Jurkat, Clone E6-1 (cell line): ENCODE data around the gene SUCLG1.
"Not testable (repeated sequence)": the region's sequence is repeated elsewhere in the genome, so short reads cannot be mapped to it uniquely, and the experiment has no call there.

ENCODE experiments used
- DNase-seq: peaks from one replicate; pipeline ENCODE4 v3.0.0-alpha.2; 2011; ENCODE audit warnings: low read depth, low spot score
- H3K4me3 ChIP-seq: 2 replicates; pipeline ENCODE4 v1.5.1; 2011; ENCODE audit warnings: mild to moderate bottlenecking, low read length, control low read depth, moderate library complexity

Gene SUCLG1

GRCh38 chr2:84472856-84473565 lies 13.9 kb upstream of the SUCLG1 start:
- DNase-seq: no peak
- H3K4me3 ChIP-seq: no peak overlapping the region

GRCh38 chr2:84472423-84472822 lies 13.3 kb upstream of the SUCLG1 start:
- H3K4me3 ChIP-seq, DNase-seq: not testable (repeated sequence)

DNA sequence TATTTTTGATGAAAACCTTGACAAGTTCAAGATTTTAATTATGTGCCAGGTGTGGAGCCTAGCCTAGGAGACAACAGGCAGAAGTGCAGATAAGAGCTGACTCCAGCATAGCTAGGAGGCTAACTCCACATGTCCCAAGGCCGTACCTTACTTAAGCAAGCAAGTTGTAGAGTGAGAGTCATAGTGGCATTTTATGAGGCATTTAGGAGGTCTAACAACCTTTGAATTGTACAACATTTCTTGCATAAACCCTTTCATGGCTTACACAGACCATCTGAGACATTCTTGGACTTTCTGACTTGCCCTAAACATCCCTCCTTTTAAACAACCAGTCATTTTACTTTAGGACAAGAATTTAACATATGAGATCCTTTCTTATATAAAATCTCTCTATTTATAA lies 8.3 kb upstream of the SUCLG1 start:
- H3K4me3 ChIP-seq: no peak overlapping the region

GRCh38 chr2:84461310-84461709 lies 2.2 kb upstream of the SUCLG1 start:
- DNase-seq: no peak
- H3K4me3 ChIP-seq: no peak overlapping the region

More for the DNA sequence above, 8.3 kb upstream of the SUCLG1 start:
- no peak for DNase-seq

DNA sequence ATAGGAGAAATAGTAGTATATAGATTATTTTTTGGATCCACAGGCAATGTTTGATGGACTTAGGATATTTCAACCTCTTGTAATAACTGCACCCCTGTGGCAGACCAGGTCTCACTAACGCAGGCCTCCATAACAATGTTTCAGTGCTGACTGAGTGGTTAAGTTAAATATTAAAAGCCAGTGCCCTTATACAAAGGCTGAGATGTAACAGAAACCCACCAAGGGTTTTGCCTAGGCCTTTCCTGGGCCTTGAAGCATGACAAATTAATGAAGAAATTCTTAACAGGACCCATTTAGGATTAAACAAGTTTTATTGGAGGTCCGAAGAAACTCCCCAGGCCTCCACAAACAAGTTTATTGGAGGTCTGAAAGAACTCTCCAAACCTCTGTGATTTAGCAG lies 1.6 kb upstream of the SUCLG1 start:
- DNase-seq: no peak
- no peak overlapping the region for H3K4me3 ChIP-seq

DNA sequence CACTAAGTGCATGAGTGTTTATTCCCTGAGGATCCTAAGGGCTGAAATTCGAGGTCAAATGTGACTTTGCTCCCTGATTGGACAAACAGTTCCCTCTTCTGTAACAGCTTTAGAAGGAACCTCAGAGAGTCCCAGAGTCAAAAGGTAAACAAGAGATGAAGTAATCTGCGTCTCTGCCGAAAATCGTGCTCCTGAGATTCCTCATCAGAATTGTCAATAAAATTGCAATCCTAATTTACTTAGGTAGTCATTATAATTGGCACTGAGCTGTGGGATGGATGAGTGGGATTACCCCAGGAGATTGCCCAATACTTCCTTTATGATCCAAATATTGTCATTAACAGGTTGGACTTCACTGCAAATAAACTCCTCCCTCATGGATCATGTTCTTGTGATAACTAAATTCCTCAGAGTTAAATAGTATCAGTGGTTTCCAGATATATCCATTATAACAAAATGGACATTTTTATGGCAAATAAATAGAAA lies 907 bp upstream of the SUCLG1 start:
- H3K4me3 ChIP-seq: peak overlapping the region; percentile 73
- no peak for DNase-seq

GRCh38 chr2:84458551-84459017 lies 496 bp downstream of the SUCLG1 start:
- H3K4me3 ChIP-seq: peak overlapping the region; percentile 73
- no peak for DNase-seq

- peak overlapping the region; percentile 73; the same call in 1 of the 2 replicates for H3K4me3 ChIP-seq
- DNase-seq: no peak
Observed at GRCh38 chr2:84457686-84458085, 1.4 kb downstream of the SUCLG1 start.

DNA sequence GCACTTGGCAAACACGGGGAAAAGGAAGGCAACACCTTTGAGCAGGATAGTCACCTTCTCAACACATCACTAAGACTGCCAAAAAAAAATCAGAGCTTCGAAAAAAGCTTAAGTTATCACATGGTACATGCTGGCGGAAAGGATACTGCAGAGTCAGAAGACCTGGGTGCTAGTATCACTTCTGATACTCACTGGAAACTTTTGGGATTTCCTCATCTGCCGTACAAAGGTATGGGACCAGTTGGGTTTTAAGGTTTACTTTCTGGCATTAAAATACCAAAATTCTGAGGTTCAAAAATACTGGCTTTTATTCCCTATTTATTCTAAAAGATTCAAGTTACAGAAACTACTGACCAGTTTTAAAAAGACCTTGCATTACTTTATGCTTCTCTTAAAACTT lies 2.9 kb downstream of the SUCLG1 start:
- no peak overlapping the region for H3K4me3 ChIP-seq
- no peak for DNase-seq

GRCh38 chr2:84454581-84454980 lies 4.5 kb downstream of the SUCLG1 start:
- no peak overlapping the region for H3K4me3 ChIP-seq
- no peak for DNase-seq

DNA sequence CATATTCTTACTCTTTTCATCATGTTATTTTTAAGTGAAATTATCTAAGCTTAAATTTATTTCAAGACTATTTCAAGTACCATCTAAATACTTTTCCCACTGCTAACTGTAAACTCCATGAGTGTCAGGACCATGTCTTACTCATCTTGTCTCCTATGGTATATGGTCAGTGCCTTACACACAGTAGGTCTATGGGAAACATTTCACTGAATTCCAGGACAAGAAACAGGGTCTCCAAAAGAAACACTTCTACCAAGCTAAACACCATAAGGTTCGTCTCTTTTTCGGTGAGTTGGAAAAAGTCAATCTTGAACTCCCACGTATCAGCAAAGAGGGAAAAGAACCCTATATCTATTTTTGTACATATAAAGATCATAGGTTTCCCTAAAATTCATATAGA lies 6.5 kb downstream of the SUCLG1 start:
- no peak overlapping the region for H3K4me3 ChIP-seq
- DNase-seq: no peak

DNA sequence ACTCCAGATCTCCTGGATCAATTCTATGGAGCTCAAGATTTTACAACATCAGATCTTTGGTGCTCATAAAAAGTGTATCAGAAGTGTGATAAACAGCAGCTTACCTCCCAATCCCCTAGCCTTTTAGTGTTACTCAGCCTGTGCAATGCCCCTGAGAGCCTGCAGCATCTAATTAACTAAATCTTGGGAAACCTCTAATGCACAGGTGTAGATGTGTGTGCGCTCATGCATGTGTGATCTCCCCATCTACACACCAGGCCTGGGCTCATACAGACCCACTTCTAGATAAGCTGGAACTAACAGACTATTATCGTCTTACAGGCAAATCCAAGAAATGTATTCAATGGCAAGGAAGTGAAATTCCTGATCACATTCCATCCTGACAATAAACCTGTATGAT lies 7.5 kb downstream of the SUCLG1 start:
- H3K4me3 ChIP-seq: no peak overlapping the region
- DNase-seq: no peak

GRCh38 chr2:84450288-84451227 lies 8.5 kb downstream of the SUCLG1 start:
- H3K4me3 ChIP-seq: no peak overlapping the region
- DNase-seq: no peak

- no peak overlapping the region for H3K4me3 ChIP-seq
- no peak for DNase-seq
Observed at GRCh38 chr2:84449711-84450110, 9.4 kb downstream of the SUCLG1 start.

GRCh38 chr2:84449055-84449454 lies 10.0 kb downstream of the SUCLG1 start:
- H3K4me3 ChIP-seq: no peak overlapping the region
- DNase-seq: no peak

DNA sequence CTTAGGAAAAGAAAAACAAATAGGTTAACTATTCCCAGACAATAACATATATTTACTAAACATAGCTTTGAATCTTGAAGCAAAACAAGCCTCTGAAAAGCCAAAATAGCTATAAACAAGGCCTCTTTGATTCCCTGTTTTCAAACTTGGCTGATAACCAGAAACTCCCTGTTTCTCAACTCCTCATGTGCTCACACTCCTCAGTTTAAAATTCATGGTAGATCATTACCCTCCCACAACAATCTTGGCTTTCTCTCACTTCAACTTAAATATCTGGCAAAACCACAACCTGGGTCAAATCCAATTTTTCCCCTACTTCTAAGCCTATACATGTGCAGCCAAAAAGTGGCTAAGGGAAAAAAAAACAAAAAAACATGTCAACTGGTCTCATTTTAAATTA lies 15.6 kb downstream of the SUCLG1 start:
- no peak overlapping the region for H3K4me3 ChIP-seq

DNA sequence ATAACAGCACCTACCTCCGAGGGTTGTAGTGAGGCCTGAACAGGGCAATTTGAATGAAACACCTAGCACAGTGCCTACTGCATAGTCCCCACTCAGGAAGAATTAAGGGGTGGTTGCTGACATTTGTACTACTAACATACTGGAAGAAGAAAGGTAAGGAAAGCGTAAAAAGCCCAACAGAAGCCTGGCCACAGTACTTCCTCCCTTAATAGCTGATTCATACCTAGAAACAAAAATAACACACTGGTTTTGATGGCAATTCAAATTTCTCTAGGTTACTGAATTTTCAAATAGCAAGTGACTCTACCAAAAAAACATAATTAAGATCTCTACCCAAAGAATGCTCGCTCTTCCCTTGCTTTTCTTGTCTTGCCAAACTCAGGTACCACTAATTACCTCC lies 16.2 kb downstream of the SUCLG1 start:
- no peak for DNase-seq
- no peak overlapping the region for H3K4me3 ChIP-seq

More for the DNA sequence above, 15.6 kb downstream of the SUCLG1 start:
- no peak for DNase-seq

DNA sequence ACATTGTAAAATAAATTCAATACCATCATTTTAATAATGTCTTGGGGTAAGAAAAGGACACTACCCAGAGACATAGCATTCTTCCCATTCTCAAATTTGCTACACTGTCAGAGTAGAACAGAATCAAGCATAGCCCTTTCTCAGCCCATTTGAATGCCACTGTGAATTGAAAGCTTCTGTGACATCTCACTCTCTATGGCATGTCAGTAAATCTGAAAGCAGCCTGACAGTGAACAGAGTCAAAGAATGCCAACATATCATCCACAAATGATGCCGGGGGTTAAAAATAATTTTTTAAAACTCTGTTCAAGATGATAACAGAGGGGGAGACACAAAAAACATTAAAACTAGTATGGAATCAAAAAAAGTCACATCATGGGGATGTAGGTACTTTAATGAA lies 17.6 kb downstream of the SUCLG1 start:
- no peak overlapping the region for H3K4me3 ChIP-seq
- no peak for DNase-seq

DNA sequence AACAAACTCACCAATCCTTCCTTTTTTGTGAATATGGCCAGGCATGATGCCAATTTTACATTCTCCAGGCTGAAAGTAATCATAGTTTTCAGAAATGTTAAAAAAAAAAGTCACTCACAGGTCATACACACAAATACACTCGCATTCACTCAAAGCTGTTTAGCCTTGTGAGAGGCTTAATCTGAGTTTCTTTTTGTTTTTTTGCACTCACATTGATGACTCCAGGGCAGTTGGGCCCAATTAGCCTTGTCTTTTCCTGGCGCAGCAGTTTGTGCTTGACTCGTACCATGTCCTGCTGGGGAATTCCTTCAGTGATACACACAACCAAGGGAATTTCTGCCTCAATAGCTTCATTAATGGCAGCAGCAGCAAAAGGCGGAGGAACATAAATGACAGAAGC lies 18.0 kb downstream of the SUCLG1 start:
- no peak for DNase-seq
- H3K4me3 ChIP-seq: no peak overlapping the region

DNA sequence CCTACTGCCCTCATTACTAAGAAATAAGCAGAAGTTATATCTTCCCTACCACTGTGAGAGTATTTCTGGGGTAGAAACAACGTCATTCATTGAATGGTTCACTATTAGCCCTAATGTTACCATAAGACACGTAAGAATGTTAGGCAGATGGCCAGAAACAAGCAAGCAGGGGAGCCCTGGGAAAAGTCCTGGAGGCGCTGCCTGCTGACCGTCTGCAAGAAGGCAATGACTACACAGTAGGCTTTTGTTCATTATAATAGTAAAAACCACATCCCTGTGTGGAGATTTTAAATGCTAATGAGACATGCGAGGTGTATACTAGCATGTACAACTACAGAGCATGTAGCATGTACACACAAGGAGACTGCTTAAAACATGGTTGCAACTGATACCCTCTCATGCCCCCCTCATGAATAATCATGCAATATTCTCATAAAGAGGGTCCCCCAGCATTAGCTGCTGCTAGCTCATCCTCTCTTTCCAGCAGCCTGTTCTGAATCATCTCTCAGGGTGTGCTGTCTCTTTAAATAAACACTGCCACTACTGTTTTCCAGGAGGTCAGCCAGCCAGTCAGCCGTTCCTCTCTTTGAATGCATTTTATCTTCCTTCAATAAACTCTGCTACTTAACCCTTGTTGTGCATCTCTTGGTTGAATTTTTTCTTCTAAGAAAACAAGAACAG lies 23.6 kb downstream of the SUCLG1 start:
- H3K4me3 ChIP-seq: no peak overlapping the region
- no peak for DNase-seq
